GM12801 (cell line): ENCODE measurements around the gene IRF9.

Source experiments
- TF ChIP-seq, protein P1 (sequence below): IDR thresholded peaks from one replicate; pipeline ENCODE4 v1.5.1; 2011; ENCODE audit warnings: control low read depth; ENCODE audit not compliant: insufficient read length; ENCODE audit errors: extremely low read depth

The IRF9 gene

DNA sequence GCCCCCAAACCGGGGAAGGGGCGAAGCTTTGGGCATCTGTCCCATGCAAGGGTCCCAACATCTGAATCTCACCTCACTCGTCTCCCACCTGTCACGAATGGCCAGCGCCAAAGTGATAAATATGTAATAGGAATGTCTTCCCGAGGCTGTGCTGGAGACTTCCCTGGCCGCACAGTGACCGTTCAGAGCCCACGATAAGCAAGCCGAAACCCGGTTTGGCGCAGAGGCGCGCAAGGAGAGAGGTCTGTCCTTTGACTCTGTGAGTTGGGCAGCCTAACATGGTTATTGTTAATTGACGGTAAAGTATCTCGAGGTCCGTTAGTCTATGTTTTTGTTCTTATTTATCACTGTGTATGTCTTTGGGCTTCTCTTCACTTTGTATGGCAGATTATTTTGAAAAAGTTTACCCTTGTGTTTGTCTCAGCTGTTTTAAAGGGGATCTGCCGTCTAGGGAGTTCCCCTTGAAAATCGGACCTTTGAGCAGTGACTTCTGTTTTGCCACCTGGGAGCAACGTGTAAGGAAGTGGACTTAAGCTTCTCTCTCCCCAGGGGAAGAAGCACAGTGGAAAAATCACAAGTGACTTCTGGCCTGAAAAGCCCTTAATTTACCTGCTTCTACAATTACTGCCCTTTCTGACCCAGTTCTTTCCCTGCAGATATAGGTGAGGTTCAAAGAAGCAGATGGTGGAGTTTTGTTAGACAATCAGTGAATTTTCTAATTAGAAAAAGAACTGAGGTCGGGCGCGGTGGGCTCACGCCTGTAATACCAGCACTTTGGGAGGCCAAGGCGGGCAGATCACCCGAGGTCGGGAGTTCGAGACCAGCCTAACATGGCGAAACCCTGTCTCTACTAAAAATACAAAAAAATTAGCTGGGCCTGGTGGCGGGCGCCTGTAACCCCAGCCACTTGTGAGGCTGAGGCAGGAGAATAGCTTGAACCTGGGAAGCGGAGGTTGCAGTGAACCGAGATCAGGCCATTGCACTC is 35.3 kb downstream of the IRF9 start:
- TF ChIP-seq, protein P1, sequence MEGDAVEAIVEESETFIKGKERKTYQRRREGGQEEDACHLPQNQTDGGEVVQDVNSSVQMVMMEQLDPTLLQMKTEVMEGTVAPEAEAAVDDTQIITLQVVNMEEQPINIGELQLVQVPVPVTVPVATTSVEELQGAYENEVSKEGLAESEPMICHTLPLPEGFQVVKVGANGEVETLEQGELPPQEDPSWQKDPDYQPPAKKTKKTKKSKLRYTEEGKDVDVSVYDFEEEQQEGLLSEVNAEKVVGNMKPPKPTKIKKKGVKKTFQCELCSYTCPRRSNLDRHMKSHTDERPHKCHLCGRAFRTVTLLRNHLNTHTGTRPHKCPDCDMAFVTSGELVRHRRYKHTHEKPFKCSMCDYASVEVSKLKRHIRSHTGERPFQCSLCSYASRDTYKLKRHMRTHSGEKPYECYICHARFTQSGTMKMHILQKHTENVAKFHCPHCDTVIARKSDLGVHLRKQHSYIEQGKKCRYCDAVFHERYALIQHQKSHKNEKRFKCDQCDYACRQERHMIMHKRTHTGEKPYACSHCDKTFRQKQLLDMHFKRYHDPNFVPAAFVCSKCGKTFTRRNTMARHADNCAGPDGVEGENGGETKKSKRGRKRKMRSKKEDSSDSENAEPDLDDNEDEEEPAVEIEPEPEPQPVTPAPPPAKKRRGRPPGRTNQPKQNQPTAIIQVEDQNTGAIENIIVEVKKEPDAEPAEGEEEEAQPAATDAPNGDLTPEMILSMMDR, result no peak

DNA sequence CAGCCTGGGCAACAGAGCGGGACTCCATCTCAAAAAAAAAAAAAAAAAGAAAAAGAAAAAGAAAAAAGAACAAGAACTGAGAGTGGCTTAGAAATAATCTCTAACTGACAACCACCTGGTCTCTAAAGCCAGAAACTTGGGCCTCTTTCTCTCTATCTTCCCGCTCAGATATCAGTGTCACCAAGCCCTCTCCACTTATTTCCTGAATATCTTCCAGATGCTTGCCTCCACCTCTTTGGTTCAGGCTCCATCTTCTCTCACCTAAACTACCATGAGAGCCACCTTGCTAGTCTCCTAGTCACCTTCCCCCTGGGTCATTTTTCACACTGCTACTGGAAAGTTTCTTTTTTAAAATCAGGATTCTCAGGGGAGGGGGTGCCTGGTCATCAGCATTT is 36.0 kb downstream of the IRF9 start:
- TF ChIP-seq, protein P1, result no peak

DNA sequence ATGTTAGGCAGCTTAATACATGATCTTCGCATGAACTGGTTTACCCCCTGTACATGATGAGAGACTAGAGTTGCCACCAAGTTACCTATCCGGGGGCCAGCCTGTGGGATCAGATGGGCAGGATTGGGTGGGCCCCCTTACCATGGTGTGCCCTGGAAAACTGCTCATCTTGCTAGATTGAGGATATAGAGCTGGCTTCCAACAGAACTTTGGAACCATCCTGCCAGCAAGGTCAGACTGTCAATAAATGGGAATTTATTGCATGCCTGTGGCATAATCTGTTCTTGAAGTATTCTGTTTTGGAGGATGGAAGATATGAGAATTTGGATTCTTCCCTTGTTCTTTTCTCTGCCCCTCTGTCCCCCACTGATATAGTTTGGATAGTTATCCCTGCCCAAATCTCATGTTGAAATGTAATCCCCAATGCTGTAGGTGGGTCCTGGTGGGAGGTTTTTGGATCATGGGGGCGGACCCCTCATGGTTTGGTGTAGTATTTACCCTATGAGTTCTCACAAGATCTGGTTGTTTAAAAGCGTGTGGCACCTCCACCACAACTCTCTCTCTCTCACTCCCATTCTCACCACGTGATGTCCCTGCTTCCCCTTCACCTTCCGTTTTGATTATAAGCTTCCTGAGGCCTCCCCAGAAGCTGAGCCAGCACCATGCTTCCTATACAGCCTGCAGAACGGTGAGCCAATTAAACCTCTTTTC is 37.9 kb downstream of the IRF9 start:
- TF ChIP-seq, protein P1, result no peak

DNA sequence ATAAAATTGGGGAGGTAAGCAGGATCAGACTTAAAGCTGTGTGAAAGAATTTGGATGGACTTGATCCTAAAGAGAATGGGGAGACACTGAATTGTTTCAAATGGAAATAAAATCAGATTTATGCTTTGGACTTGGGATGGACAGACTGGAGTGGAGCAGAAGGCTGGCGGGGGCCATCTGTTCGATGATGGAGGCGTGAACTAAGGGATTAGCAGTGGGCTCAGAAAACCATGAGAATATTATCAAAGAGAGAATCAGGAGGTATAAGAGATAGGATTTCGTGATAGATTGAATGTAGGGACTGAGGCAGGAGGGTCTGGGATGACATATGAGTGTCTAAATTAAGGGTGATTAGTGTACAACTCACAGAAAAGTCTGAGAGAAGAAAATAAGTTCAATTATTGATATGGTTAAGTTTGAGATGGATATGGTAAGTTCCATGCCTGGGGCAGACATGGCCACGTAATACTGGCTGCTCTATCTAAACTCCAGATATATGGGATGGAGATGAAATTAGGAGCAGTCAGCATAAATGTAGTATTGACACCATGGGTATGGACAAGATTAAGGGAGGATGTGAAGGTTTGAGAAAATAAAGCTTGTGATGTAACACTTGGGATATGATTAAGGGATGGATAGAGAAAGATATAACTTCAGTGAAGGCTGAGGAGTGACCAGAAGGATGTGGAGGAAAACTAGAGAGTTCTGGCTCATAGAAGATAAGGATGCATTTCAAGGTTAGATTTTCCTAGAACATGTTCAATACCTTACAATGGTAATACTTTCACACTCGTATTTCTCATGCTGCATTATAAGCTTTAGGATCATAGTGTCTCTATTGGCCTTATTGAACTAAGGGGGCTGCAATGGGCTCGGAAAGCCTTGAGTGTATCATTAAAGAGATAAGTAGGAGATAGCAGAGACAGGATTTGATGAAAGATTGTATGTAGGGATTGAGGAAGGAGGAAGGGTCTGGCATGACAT is 43.4 kb downstream of the IRF9 start:
- TF ChIP-seq, protein P1, result no peak

DNA sequence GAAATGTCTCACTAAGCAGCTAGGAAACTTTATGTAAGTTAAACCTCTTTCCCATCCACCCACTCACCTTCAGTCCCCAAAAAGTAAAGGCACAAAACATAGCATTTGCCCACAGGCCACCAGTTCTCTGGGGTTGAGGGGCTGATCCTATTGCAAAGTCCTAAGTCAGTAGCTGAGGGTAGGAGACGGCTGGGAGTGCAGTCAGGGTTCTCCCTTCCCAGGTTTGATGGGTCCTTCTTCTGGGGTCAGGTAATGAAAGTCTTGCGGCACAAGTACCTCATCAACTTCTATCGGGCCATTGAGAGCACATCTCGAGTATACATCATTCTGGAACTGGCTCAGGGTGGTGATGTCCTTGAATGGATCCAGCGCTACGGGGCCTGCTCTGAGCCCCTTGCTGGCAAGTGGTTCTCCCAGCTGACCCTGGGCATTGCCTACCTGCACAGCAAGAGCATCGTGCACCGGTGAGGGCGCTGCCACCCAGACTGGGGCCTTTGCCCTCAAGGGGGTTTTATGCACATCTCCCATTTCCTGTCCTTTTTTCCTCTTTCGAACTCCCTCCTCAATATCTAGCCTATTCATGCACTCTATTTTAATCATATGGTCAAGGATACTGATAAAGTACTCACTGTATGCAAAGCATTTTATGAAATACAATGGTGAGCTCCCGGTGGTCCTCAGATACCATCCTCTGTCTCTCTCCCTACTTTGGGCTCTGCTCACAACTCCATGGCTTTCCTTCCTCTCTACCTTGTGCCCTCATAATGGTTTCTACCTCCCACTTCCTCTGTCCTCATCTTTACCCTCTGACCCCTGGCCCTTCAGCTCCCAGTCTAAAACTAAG is 45.4 kb downstream of the IRF9 start:
- TF ChIP-seq, protein P1, result no peak

DNA sequence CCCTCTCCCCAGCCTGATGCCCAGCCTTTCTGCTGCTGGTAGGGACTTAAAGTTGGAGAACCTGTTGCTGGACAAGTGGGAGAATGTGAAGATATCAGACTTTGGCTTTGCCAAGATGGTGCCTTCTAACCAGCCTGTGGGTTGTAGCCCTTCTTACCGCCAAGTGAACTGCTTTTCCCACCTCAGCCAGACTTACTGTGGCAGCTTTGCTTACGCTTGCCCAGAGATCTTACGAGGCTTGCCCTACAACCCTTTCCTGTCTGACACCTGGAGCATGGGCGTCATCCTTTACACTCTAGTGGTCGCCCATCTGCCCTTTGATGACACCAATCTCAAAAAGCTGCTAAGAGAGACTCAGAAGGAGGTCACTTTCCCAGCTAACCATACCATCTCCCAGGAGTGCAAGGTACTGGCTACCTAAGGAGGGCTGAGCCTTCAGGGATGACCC is 46.1 kb downstream of the IRF9 start:
- TF ChIP-seq, protein P1, result no peak
